ENCODE measurements around the gene RINL. TPM values are rescaled to one million over a fixed set of nuclear protein-coding genes. Genes with fewer than 3 reads are reported as not detected.

RINL gene
- total RNA-seq, 1 experiment from 2014 or later, result 34.0 TPM

- Histone ChIP-seq H3K36me3 (replicated peaks; ENCODE audit: control insufficient read depth, insufficient read depth, low read length) (peaks cover 90% of the 10 kb centered on the region), H3K4me3 (ENCODE audit: insufficient read depth, low read depth, low read length) (no peak overlapping the region), H3K27me3 (ENCODE audit: control insufficient read depth, insufficient read depth, low read length) (no peaks in the 10 kb centered on the region)
- DNase-seq, result peak; percentile 38
These were observed 35.5 kb downstream of the RINL start for GRCh38 chr19:38842439-38843174.

- DNase-seq, result peak; percentile 17
- Histone ChIP-seq H3K36me3 (replicated peaks; ENCODE audit: control insufficient read depth, insufficient read depth, low read length) (peaks cover 90% of the 10 kb centered on the region), H3K4me3 (ENCODE audit: insufficient read depth, low read depth, low read length) (no peak overlapping the region), H3K27me3 (ENCODE audit: control insufficient read depth, insufficient read depth, low read length) (no peaks in the 10 kb centered on the region)
These were observed 36.2 kb downstream of the RINL start for GRCh38 chr19:38841787-38842438.

- peaks cover 90% of the 10 kb centered on the region for H3K36me3 ChIP-seq (replicated peaks; ENCODE audit: control insufficient read depth, insufficient read depth, low read length)
- no peak overlapping the region for H3K4me3 ChIP-seq (ENCODE audit: insufficient read depth, low read depth, low read length)
- peak; percentile 6 for DNase-seq
- no peaks in the 10 kb centered on the region for H3K27me3 ChIP-seq (ENCODE audit: control insufficient read depth, insufficient read depth, low read length)
These were observed 36.8 kb downstream of the RINL start for GRCh38 chr19:38841180-38841766.

GRCh38 chr19:38840583-38840968, 37.5 kb downstream of the RINL start:
- H3K27me3 ChIP-seq (ENCODE audit: control insufficient read depth, insufficient read depth, low read length), result no peaks in the 10 kb centered on the region
- DNase-seq, result peak; percentile 28
- no peak overlapping the region for H3K4me3 ChIP-seq (ENCODE audit: insufficient read depth, low read depth, low read length)
- H3K36me3 ChIP-seq (replicated peaks; ENCODE audit: control insufficient read depth, insufficient read depth, low read length), result peaks cover 87% of the 10 kb centered on the region

GRCh38 chr19:38839816-38840582, 38.1 kb downstream of the RINL start:
- Histone ChIP-seq H3K4me3 (ENCODE audit: insufficient read depth, low read depth, low read length) (no peak overlapping the region), H3K36me3 (replicated peaks; ENCODE audit: control insufficient read depth, insufficient read depth, low read length) (peaks cover 83% of the 10 kb centered on the region), H3K27me3 (ENCODE audit: control insufficient read depth, insufficient read depth, low read length) (no peaks in the 10 kb centered on the region)
- peak; percentile 42 for DNase-seq

- Histone ChIP-seq H3K36me3 (replicated peaks; ENCODE audit: control insufficient read depth, insufficient read depth, low read length) (peaks cover 76% of the 10 kb centered on the region), H3K4me3 (ENCODE audit: insufficient read depth, low read depth, low read length) (no peak overlapping the region), H3K27me3 (ENCODE audit: control insufficient read depth, insufficient read depth, low read length) (no peaks in the 10 kb centered on the region)
- DNase-seq, result peak; percentile 15
These were observed 38.9 kb downstream of the RINL start for GRCh38 chr19:38838986-38839761.

- DNase-seq, result peak; percentile 16
- no peaks in the 10 kb centered on the region for H3K27me3 ChIP-seq (ENCODE audit: control insufficient read depth, insufficient read depth, low read length)
- no peak overlapping the region for H3K4me3 ChIP-seq (ENCODE audit: insufficient read depth, low read depth, low read length)
- peaks cover 68% of the 10 kb centered on the region for H3K36me3 ChIP-seq (replicated peaks; ENCODE audit: control insufficient read depth, insufficient read depth, low read length)
These were observed 39.7 kb downstream of the RINL start for GRCh38 chr19:38838208-38838985.

- DNase-seq, result peak; percentile 21
- Histone ChIP-seq H3K4me3 (ENCODE audit: insufficient read depth, low read depth, low read length) (no peak overlapping the region), H3K27me3 (ENCODE audit: control insufficient read depth, insufficient read depth, low read length) (no peaks in the 10 kb centered on the region), H3K36me3 (replicated peaks; ENCODE audit: control insufficient read depth, insufficient read depth, low read length) (peaks cover 61% of the 10 kb centered on the region)
These were observed 40.4 kb downstream of the RINL start for GRCh38 chr19:38837656-38838121.

- H3K36me3 ChIP-seq (replicated peaks; ENCODE audit: control insufficient read depth, insufficient read depth, low read length), result peaks cover 55% of the 10 kb centered on the region
- peak; percentile 21 for DNase-seq
- no peaks in the 10 kb centered on the region for H3K27me3 ChIP-seq (ENCODE audit: control insufficient read depth, insufficient read depth, low read length)
- no peak overlapping the region for H3K4me3 ChIP-seq (ENCODE audit: insufficient read depth, low read depth, low read length)
These were observed 41.0 kb downstream of the RINL start for GRCh38 chr19:38836983-38837626.

- DNase-seq, result peak; percentile 14
- no peak overlapping the region for H3K4me3 ChIP-seq (ENCODE audit: insufficient read depth, low read depth, low read length)
- no peaks in the 10 kb centered on the region for H3K27me3 ChIP-seq (ENCODE audit: control insufficient read depth, insufficient read depth, low read length)
- H3K36me3 ChIP-seq (replicated peaks; ENCODE audit: control insufficient read depth, insufficient read depth, low read length), result peaks cover 51% of the 10 kb centered on the region
These were observed 41.7 kb downstream of the RINL start for GRCh38 chr19:38836159-38836982.

GRCh38 chr19:38834590-38834989, 43.5 kb downstream of the RINL start:
- no peak overlapping the region for H3K4me3 ChIP-seq (ENCODE audit: insufficient read depth, low read depth, low read length)
- peaks cover 41% of the 10 kb centered on the region for H3K36me3 ChIP-seq (replicated peaks; ENCODE audit: control insufficient read depth, insufficient read depth, low read length)
- DNase-seq, result peak; percentile 24
- H3K27me3 ChIP-seq (ENCODE audit: control insufficient read depth, insufficient read depth, low read length), result no peaks in the 10 kb centered on the region

- no peak for DNase-seq
- Histone ChIP-seq H3K4me3 (ENCODE audit: insufficient read depth, low read depth, low read length) (no peak overlapping the region), H3K36me3 (replicated peaks; ENCODE audit: control insufficient read depth, insufficient read depth, low read length) (peaks cover 36% of the 10 kb centered on the region), H3K27me3 (ENCODE audit: control insufficient read depth, insufficient read depth, low read length) (no peaks in the 10 kb centered on the region)
These were observed 44.0 kb downstream of the RINL start for GRCh38 chr19:38834104-38834490.
